HepG2 (cell line): ENCODE results near the gene HES3. TPM values are rescaled to one million over a fixed set of nuclear protein-coding genes. Genes with fewer than 3 reads are reported as not detected.

ENCODE experiments used
- ATAC-seq: fragments of 200-7000 bp; cut with Tn5 transposase; 3 replicates; pipeline ENCODE4 v1.9.1; 2020; ENCODE audit warnings: mild to moderate bottlenecking, moderate library complexity
- BruUV-seq: library from RNA; stranded (reverse); fragments of 400-500 nt; replicated peaks from 2 replicates; lab custom pipeline; 2021; lab: Mats Ljungman, UMichigan
- CTCF ChIA-PET: fragments of 300-600 bp; formaldehyde crosslinking; extraction: SDS; loops from one replicate; lab custom pipeline; 2021; ENCODE audit warnings: low total read pairs, inconsistent platforms, low intra/inter-chr PET ratio; lab: Yijun Ruan, JAX
- POLR2A ChIA-PET: fragments of 350-600 bp; sonication (Branson Sonifier 250); formaldehyde crosslinking; loops from one replicate; lab custom pipeline; 2020; ENCODE audit warnings: antibody characterized with exemption, inconsistent platforms; lab: Yijun Ruan, JAX
- DNase-seq: peaks from one replicate; pipeline ENCODE4 v3.0.0-alpha.2; 2015; ENCODE audit warnings: low spot score
- FAIRE-seq: peaks from 3 replicates; lab custom pipeline; 2011; peaks lifted over from hg19 to GRCh38; lab: Jason Lieb, UNC
- H2AFZ ChIP-seq: one replicate; pipeline ENCODE4 v1.6.1; 2011; ENCODE audit warnings: low read length, inconsistent platforms
- H3K27ac ChIP-seq: fragments of 300-600 bp; 3 replicates; pipeline ENCODE4 v1.8.0; 2011; ENCODE audit warnings: mixed run types, mild to moderate bottlenecking, mixed read lengths, low read length, inconsistent platforms; ENCODE audit not compliant: insufficient read depth; ENCODE audit errors: extremely low read length
- H3K27me3 ChIP-seq, 2 experiments: fragments of 200-600 bp in 1 of 2; 2 replicates in 1 of 2; 3 replicates in 1 of 2; pipeline versions ENCODE4 v1.6.0 to v1.8.0; 2011; ENCODE audit warnings: low read length in 2 of 2, mild to moderate bottlenecking in 2 of 2, moderate library complexity in 2 of 2, inconsistent platforms in 1 of 2; ENCODE audit not compliant: insufficient read depth in 2 of 2, control insufficient read depth in 1 of 2
- H3K36me3 ChIP-seq, 2 experiments: fragments of 200-600 bp in 1 of 2; replicated peaks in 1 of 2; 2 replicates in 1 of 2; 3 replicates in 1 of 2; pipeline versions ENCODE4 v1.5.1 to v1.8.0; 2011; ENCODE audit warnings: low read length in 2 of 2, inconsistent platforms in 1 of 2; ENCODE audit not compliant: insufficient read depth in 2 of 2, control insufficient read depth in 1 of 2
- H3K4me1 ChIP-seq: 2 replicates; pipeline ENCODE4 v1.5.1; 2012; ENCODE audit warnings: low read length, inconsistent platforms; ENCODE audit not compliant: insufficient read depth
- H3K4me2 ChIP-seq: 2 replicates; pipeline ENCODE4 v1.6.0; 2011; ENCODE audit warnings: low read depth, low read length, inconsistent platforms
- H3K4me3 ChIP-seq, 3 experiments: fragments of 200-600 bp in 1 of 3; sonication (generic), shearing (Covaris generic) in 1 of 3; replicated peaks in 1 of 3; 2 replicates each; pipeline ENCODE4 v1.5.1; 2011 to 2016; ENCODE audit warnings: low read length in 3 of 3, inconsistent platforms in 2 of 3, low read depth in 2 of 3, mild to moderate bottlenecking in 2 of 3, control low read depth in 1 of 3, mixed read lengths in 1 of 3; ENCODE audit not compliant: insufficient read depth in 1 of 3
- H3K79me2 ChIP-seq: one replicate; pipeline ENCODE4 v1.6.1; 2011; ENCODE audit warnings: low read length, inconsistent platforms; ENCODE audit not compliant: insufficient read depth
- H3K9ac ChIP-seq: 2 replicates; pipeline ENCODE4 v1.6.0; 2011; ENCODE audit warnings: mild to moderate bottlenecking, low read depth, low read length, inconsistent platforms; ENCODE audit not compliant: insufficient read depth
- H3K9me3 ChIP-seq: 2 replicates; pipeline ENCODE4 v1.5.1; 2012; ENCODE audit warnings: mild to moderate bottlenecking, low read length
- H4K20me1 ChIP-seq: 2 replicates; pipeline ENCODE4 v1.6.0; 2011; ENCODE audit warnings: inconsistent platforms, mild to moderate bottlenecking, low read length, moderate library complexity; ENCODE audit not compliant: insufficient read depth
- GATA4 ChIP-seq: sonication (generic); IDR thresholded peaks from 2 replicates; pipeline ENCODE4 v1.6.1; 2016; ENCODE audit warnings: antibody characterized with exemption, low read depth, borderline replicate concordance
- KAT8 ChIP-seq: IDR thresholded peaks from 2 replicates; pipeline ENCODE4 v1.6.1; 2016; ENCODE audit warnings: missing genetic modification reagents, missing compliant biosample characterization
- LCORL ChIP-seq, 2 experiments: fragments of 450-650 bp in 1 of 2; sonication (generic) in 1 of 2; formaldehyde crosslinking in 1 of 2; IDR thresholded peaks; 2 replicates each; pipeline versions ENCODE4 v1.5.0 to v1.6.1; 2017 to 2020; ENCODE audit warnings: antibody characterized with exemption in 1 of 2, missing genetic modification reagents in 1 of 2
- MAFF ChIP-seq: IDR thresholded peaks from 2 replicates; pipeline ENCODE4 v1.6.1; 2011; ENCODE audit warnings: low read depth, low read length, improper control_type of control experiment
- TEAD3 ChIP-seq: optimal IDR thresholded peaks from 2 replicates; pipeline ENCODE3; 2016; ENCODE audit warnings: borderline replicate concordance
- ZBTB7A ChIP-seq: sonication (generic); formaldehyde crosslinking; IDR thresholded peaks from 2 replicates; pipeline ENCODE4 v1.8.0; 2022; ENCODE audit warnings: mild to moderate bottlenecking, missing genetic modification reagents
- ZNF101 ChIP-seq: sonication (generic); formaldehyde crosslinking; IDR thresholded peaks from 2 replicates; pipeline ENCODE4 v1.4.0; 2020; ENCODE audit warnings: mild to moderate bottlenecking, low read depth, missing genetic modification reagents, borderline replicate concordance
- ZNF282 ChIP-seq: fragments of 450-650 bp; IDR thresholded peaks from 2 replicates; pipeline ENCODE4 v1.6.1; 2018; ENCODE audit not compliant: partially characterized antibody
- ZNF552 ChIP-seq: sonication (generic); formaldehyde crosslinking; IDR thresholded peaks from 2 replicates; pipeline ENCODE4 v1.9.0; 2022; ENCODE audit warnings: missing genetic modification reagents, mild to moderate bottlenecking, borderline replicate concordance
- ZSCAN12 ChIP-seq: sonication (generic); formaldehyde crosslinking; IDR thresholded peaks from 2 replicates; pipeline ENCODE4 v1.9.0; 2021; ENCODE audit warnings: mild to moderate bottlenecking, missing genetic modification reagents
- WGBS: methylation state at CpG from one replicate; pipeline ENCODE4 v1.1.6; 2017; ENCODE audit warnings: low lambda C conversion rate; 5-methylcytosine and 5-hydroxymethylcytosine counted together
- in situ Hi-C: cut with HindIII; loops from 2 replicates; pipeline ENCODE4 v1.10.0; 2017; ENCODE audit warnings: low pct_unique_long_range_greater_than_20kb; ENCODE audit not compliant: extremely low pct_ligation_motif_present
- intact Hi-C: fragments of 100-400 bp; cut with micrococcal nuclease; formaldehyde crosslinking; loops from one replicate; pipeline ENCODE4 v1.10.0; 2022; ENCODE audit not compliant: unreplicated experiment
- polyA plus RNA-seq, 8 experiments: library from polyadenylated mRNA; depleted of rRNA in 3 of 8; stranded (reverse) in 7 of 8; unstranded in 1 of 8; fragments of >200 nt; fragmentation: Illumina TruSeq in 4 of 8; extraction: Trizol in 4 of 8; gene quantifications; 2 replicates each; pipeline versions ENCODE4 v1.2.1 to v1.2.3, GENCODE V29; 2011 to 2016; ENCODE audit warnings: low read depth in 4 of 8, missing spikeins in 1 of 8, mixed read lengths in 1 of 8; ENCODE audit not compliant: insufficient read depth in 1 of 8
- total RNA-seq, 5 experiments: library from RNA; depleted of rRNA; stranded (reverse); fragments of >200 nt; fragmentation: Illumina TruSeq; extraction: Trizol; gene quantifications; 2 replicates each; pipeline ENCODE4 v1.2.3, GENCODE V29; 2016; ENCODE audit warnings: low read depth in 1 of 5
- TF ChIP-seq, protein P1 (sequence below): IDR thresholded peaks from 2 replicates; pipeline ENCODE4 v1.6.1; 2016; ENCODE audit warnings: missing biosample characterization, missing genetic modification reagents, low read depth
- TF ChIP-seq, protein P2 (sequence below): sonication (generic); formaldehyde crosslinking; IDR thresholded peaks from 2 replicates; pipeline ENCODE4 v1.5.0; 2020; ENCODE audit warnings: missing genetic modification reagents
- TF ChIP-seq, protein P3 (sequence below): sonication (generic); formaldehyde crosslinking; IDR thresholded peaks from 2 replicates; pipeline ENCODE4 v1.8.0; 2022; ENCODE audit warnings: mild to moderate bottlenecking, missing genetic modification reagents
- TF ChIP-seq, protein P4 (sequence below): sonication (generic); formaldehyde crosslinking; IDR thresholded peaks from 2 replicates; pipeline ENCODE4 v1.4.0; 2020; ENCODE audit warnings: missing genetic modification reagents

Gene HES3
- total and polyA plus RNA-seq, 2 of the 13 experiments (the other 11 are each of a cell fraction or from before 2014, with no cell fraction given): not detected

DNA sequence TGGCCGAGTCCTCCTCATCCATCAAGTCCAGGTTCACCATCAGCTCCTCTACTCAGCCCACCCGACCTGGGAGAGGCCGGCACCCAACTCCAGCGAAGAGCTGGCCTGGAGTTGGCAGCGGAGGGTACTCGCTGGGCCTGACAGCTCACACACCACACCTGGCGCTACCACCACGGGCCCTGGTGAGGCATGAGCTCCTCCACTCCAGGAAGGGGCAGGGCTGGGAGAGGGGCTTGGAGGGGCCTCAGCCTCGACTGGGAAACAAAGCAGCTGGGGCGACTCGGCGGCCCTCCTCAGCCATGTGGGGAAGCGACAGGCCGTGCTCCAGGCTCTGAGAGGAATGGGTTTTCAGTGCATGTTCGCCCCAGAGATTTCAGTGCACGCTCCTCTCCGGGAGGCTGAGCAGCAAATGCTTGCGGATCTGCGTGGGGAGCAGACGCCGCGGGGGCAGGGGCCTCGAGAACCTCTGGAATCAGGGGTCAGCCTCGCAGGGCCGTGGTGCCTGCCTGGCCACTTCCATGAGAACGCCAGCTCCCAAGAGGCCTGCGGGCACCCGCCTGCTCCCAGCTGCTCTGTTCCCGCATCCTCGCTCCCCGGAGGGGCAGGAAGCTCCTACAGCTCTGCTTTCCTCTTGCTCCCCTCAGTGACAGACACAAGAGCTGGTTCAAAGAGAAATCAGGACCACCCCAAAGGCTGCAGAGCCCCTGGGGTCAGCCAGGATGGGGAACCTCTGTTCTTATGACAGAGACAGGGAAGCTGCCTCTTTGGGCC lies 35.8 kb downstream of the HES3 start (continued):
- TF ChIP-seq, protein P1, sequence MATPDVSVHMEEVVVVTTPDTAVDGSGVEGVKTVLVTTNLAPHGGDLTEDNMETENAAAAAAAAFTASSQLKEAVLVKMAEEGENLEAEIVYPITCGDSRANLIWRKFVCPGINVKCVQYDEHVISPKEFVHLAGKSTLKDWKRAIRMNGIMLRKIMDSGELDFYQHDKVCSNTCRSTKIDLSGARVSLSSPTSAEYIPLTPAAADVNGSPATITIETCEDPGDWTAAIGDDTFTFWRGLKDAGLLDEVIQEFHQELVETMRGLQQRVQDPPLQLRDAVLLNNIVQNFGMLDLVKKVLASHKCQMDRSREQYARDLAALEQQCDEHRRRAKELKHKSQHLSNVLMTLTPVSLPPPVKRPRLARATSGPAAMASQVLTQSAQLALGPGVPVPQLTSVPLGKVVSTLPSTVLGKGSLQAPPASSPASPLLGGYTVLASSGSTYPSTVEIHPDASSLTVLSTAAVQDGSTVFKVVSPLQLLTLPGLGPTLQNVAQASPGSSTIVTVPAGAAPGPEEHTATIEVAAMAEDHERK: no peak
- no peak for TF ChIP-seq ZNF101 (CRISPR knock-in tag)
- no peak for TF ChIP-seq GATA4

DNA sequence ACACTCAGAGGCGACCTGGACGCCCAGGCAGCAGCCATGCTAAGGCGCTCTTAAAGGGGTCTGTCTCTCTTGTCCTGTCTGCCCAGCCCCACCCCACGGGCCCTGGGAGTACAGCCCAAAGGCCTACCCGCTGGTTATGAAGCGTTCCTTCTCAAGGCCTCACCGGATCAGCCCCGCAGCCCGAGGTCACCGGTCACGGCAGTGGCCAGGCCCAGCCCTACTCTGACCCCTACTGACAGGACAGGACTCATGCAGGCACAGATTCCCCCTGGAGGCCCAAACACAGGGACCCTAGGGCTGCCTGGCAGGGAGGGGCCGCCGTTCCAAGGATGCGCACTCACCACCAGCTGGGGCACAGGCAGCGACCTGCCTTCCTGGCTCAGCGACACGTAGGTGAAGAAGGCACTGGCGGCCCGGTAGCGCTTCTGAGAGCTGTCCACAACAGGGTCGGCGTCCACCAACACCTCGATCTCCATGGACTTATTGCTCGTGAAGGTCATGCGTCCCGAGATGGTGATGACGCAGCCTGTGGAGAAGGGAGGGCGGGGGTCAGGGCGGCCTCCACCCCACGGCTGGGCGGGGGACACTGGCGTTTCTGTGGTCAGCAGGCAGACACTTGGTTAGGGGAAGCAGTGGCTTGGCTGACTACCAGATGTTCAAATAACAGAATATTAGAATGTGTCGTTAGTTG lies 36.9 kb downstream of the HES3 start:
- intact Hi-C loops: loop anchor here (2.0 kb wide), 1 partner anchor 34 kb away; no protein-coding TSS in a partner anchor
- POLR2A ChIA-PET: no interaction called here
- peak; percentile 88 for ATAC-seq
- TF ChIP-seq ZNF552 (CRISPR knock-in tag): no peak
- no peak for TF ChIP-seq MAFF
- peak; percentile 47; the same call in 1 of the 2 replicates for TF ChIP-seq ZBTB7A
- TF ChIP-seq, protein P2, sequence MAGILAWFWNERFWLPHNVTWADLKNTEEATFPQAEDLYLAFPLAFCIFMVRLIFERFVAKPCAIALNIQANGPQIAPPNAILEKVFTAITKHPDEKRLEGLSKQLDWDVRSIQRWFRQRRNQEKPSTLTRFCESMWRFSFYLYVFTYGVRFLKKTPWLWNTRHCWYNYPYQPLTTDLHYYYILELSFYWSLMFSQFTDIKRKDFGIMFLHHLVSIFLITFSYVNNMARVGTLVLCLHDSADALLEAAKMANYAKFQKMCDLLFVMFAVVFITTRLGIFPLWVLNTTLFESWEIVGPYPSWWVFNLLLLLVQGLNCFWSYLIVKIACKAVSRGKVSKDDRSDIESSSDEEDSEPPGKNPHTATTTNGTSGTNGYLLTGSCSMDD (CRISPR knock-in tag): no peak
- TF ChIP-seq LCORL (IDR thresholded peaks at IDR 0.05): no peak
- no peak; the same call in 1 of the 2 replicates for TF ChIP-seq LCORL (CRISPR knock-in tag; IDR thresholded peaks at IDR 0.05)
- TF ChIP-seq ZSCAN12 (CRISPR knock-in tag): no peak
- no peak for TF ChIP-seq KAT8 (CRISPR knock-in tag)
- TF ChIP-seq ZNF282: no peak
- peak; percentile 22 for TF ChIP-seq TEAD3 (CRISPR knock-in tag)
- TF ChIP-seq, protein P3, sequence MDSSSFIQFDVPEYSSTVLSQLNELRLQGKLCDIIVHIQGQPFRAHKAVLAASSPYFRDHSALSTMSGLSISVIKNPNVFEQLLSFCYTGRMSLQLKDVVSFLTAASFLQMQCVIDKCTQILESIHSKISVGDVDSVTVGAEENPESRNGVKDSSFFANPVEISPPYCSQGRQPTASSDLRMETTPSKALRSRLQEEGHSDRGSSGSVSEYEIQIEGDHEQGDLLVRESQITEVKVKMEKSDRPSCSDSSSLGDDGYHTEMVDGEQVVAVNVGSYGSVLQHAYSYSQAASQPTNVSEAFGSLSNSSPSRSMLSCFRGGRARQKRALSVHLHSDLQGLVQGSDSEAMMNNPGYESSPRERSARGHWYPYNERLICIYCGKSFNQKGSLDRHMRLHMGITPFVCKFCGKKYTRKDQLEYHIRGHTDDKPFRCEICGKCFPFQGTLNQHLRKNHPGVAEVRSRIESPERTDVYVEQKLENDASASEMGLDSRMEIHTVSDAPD (CRISPR knock-in tag): 0 out of 2 replicates have a peak, but pooled peaks have one; percentile 52
- TF ChIP-seq, protein P4, sequence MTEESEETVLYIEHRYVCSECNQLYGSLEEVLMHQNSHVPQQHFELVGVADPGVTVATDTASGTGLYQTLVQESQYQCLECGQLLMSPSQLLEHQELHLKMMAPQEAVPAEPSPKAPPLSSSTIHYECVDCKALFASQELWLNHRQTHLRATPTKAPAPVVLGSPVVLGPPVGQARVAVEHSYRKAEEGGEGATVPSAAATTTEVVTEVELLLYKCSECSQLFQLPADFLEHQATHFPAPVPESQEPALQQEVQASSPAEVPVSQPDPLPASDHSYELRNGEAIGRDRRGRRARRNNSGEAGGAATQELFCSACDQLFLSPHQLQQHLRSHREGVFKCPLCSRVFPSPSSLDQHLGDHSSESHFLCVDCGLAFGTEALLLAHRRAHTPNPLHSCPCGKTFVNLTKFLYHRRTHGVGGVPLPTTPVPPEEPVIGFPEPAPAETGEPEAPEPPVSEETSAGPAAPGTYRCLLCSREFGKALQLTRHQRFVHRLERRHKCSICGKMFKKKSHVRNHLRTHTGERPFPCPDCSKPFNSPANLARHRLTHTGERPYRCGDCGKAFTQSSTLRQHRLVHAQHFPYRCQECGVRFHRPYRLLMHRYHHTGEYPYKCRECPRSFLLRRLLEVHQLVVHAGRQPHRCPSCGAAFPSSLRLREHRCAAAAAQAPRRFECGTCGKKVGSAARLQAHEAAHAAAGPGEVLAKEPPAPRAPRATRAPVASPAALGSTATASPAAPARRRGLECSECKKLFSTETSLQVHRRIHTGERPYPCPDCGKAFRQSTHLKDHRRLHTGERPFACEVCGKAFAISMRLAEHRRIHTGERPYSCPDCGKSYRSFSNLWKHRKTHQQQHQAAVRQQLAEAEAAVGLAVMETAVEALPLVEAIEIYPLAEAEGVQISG: 0 out of 2 replicates have a peak, but pooled peaks have one; percentile 46

More for the DNA sequence above, 36.9 kb downstream of the HES3 start:
- Histone ChIP-seq H3K9me3 (no peaks in the 10 kb centered on the region), H3K36me3 (peaks cover 0 to 1% of the 10 kb centered on the region in 2 experiments; a peak in 2 of 5 replicates), H3K27me3 (no peaks in the 10 kb centered on the region), H4K20me1 (no peaks in the 10 kb centered on the region), H3K4me3 (no peak overlapping the region), H3K27ac (peak overlapping the region; percentile 47), H2AFZ (no peak overlapping the region), H3K9ac (no peak overlapping the region), H3K4me1 (peaks cover 27% of the 10 kb centered on the region), H3K79me2 (no peaks in the 10 kb centered on the region), H3K4me2 (no peak overlapping the region)
- BruUV-seq: no TSS peak
- DNase-seq (peak; percentile 54), FAIRE-seq (peak; percentile 8)
- 84% methylated on average over 18 of the region's 33 CpGs for WGBS
- CTCF ChIA-PET: interaction anchor here (1.6 kb wide), 1 partner anchor 34 kb away, joined by 16 read pairs; no protein-coding TSS in a partner anchor
- in situ Hi-C loops: loop anchor here (5.0 kb wide), 1 partner anchor 34 kb away; no protein-coding TSS in a partner anchor
